Activated naive CD4-positive, alpha-beta T cell treated with anti-CD3 and anti-CD28 coated beads for 36 hours (primary cell): ENCODE data around the gene SOD2. TPM values are rescaled to one million over a fixed set of nuclear protein-coding genes. Genes with fewer than 3 reads are reported as not detected.
A peak's percentile ranks its signal among the peaks of the same experiment; 100 is the strongest.
"Not testable (repeated sequence)": the region's sequence is repeated elsewhere in the genome, so short reads cannot be mapped to it uniquely, and the experiment has no call there.

Experiments used
- CTCF ChIA-PET: fragments of 350-600 bp; sonication (Branson Sonifier 250); formaldehyde crosslinking; loops from one replicate; lab custom pipeline; 2021; ENCODE audit warnings: antibody characterized with exemption; lab: Charles Lee
- DNase-seq: peaks from one replicate; pipeline ENCODE4 v3.0.0-alpha.2; 2020
- H3K27ac Mint-ChIP-seq: one replicate; pipeline ENCODE4 v1.8.0; 2021; ENCODE audit warnings: mild to moderate bottlenecking, mixed read lengths
- H3K27me3 Mint-ChIP-seq: one replicate; pipeline ENCODE4 v1.8.0; 2021; ENCODE audit warnings: low read depth, mixed read lengths
- H3K36me3 Mint-ChIP-seq: one replicate; pipeline ENCODE4 v1.8.0; 2021; ENCODE audit warnings: low read depth, mixed read lengths
- H3K4me1 Mint-ChIP-seq: one replicate; pipeline ENCODE4 v1.8.0; 2021; ENCODE audit warnings: low read depth, mixed read lengths
- H3K4me3 Mint-ChIP-seq: one replicate; pipeline ENCODE4 v1.8.0; 2021; ENCODE audit warnings: mild to moderate bottlenecking, moderate library complexity, mixed read lengths
- H3K9me3 Mint-ChIP-seq: one replicate; pipeline ENCODE4 v1.8.0; 2021; ENCODE audit warnings: mixed read lengths
- intact Hi-C: fragments of 100-400 bp; cut with micrococcal nuclease; formaldehyde crosslinking; loops from one replicate; pipeline ENCODE4 v1.15.1; 2023
- total RNA-seq, 2 experiments: library from RNA; stranded (reverse); gene quantifications; one replicate each; pipeline ENCODE4 v1.2.3, GENCODE V29; 2021

SOD2 gene
- total RNA-seq, 2 experiments from 2014 or later = 256 to 260 TPM

DNA sequence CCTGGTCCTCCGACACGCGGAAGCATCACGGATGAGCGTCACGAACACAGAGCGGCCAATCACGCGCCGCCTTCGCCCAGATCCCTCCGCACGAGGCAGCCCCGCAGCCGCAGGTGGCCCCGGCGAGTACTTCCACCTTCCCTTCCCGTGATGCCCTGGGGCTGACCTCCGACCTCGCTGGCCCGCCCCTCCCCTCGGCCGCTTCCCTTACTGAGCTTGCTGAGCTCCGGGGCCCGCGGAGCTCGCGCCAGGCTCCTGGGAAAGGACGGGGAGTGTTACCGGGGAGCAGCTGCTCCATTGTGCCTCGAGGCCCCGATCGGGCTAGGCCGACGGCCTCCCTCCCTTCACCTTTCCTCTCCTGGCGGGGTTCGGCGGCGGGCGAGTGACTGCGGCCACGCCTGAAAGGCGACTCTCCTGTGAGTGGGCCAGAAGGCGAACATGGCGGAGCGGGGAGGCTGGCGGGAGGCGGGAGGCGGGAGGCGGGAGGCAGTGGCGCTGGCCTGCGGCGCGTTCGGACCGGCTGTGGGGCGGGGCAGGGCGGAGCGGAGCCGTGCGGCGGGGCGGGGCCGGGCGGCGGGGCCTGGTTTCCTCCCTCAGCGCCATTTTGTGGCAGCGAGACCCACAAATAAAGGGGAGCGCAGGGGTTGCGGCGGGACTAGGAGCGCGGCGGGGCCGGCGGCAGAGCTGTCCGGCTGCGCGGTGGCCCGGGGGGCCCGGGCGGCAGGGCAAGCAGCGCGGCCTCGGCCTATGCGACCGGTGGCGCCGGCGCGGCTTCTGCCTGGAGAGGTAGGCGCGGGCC, 34.1 kb upstream of the SOD2 start, which contains the start of gene WTAP:
Gene WTAP, plus strand, starts transcription at position 589 of the 799 bp plus-strand sequence. CDS start 8,760 bp downstream, outside the sequence.
- CTCF ChIA-PET = interaction anchor here (0.8 to 1.8 kb wide), 4 partner anchors 36 to 64 kb away, joined by 3 to 9 read pairs (median 4); partner anchors contain the start of gene MRPL18

GRCh38 chr6:159726255-159726917, 33.3 kb upstream of the SOD2 start:
- CTCF ChIA-PET = interaction anchor here (0.8 to 1.8 kb wide), 4 partner anchors 35 to 64 kb away, joined by 3 to 9 read pairs (median 4); partner anchors contain the start of gene MRPL18
- peaks cover 47% of the 10 kb centered on the region for H3K36me3 Mint-ChIP-seq
- peaks cover 46% of the 10 kb centered on the region for H3K4me1 Mint-ChIP-seq
- intact Hi-C loops = loop anchor here (2.0 kb wide), 2 partner anchors 242 to 252 kb away; partner anchors contain the start of gene IGF2R
- no peak for DNase-seq
- peak overlapping the region; percentile 95 for H3K27ac Mint-ChIP-seq
- H3K27me3 Mint-ChIP-seq = no peaks in the 10 kb centered on the region
- H3K9me3 Mint-ChIP-seq = no peaks in the 10 kb centered on the region
- H3K4me3 Mint-ChIP-seq = peak overlapping the region; percentile 91

More for the DNA sequence above, 34.1 kb upstream of the SOD2 start, which contains the start of gene WTAP:
- Mint-ChIP-seq H3K36me3 (peaks cover 48% of the 10 kb centered on the region), H3K9me3 (no peaks in the 10 kb centered on the region), H3K4me3 (peak within 1 kb of the TSS; percentile 91), H3K4me1 (peaks cover 50% of the 10 kb centered on the region), H3K27ac (peak within 1 kb of the TSS; percentile 95), H3K27me3 (no peaks in the 10 kb centered on the region)
- intact Hi-C loops = loop anchor here (1.0 to 2.0 kb wide), 7 partner anchors 34 to 252 kb away; partner anchors contain the start of genes ACAT2, IGF2R, SOD2 and TCP1
- peak; percentile 98 for DNase-seq

GRCh38 chr6:159725208-159725607, 32.2 kb upstream of the SOD2 start:
- peaks cover 35% of the 10 kb centered on the region for H3K4me1 Mint-ChIP-seq
- H3K27ac Mint-ChIP-seq = not testable (repeated sequence)

GRCh38 chr6:159724778-159725177, 31.7 kb upstream of the SOD2 start:
- Mint-ChIP-seq H3K4me1 (peaks cover 33% of the 10 kb centered on the region), H3K27ac (no peak overlapping the region), H3K27me3 (no peaks in the 10 kb centered on the region), H3K9me3 (no peaks in the 10 kb centered on the region), H3K36me3 (peaks cover 40% of the 10 kb centered on the region), H3K4me3 (no peak overlapping the region)
- intact Hi-C loops = no loop called here
- CTCF ChIA-PET = interaction anchor here (0.6 kb wide), 1 partner anchor 1234 kb away, joined by 3 read pairs; no protein-coding TSS in a partner anchor
- DNase-seq = no peak

More at GRCh38 chr6:159725208-159725607, 32.2 kb upstream of the SOD2 start:
- intact Hi-C loops, H3K9me3 Mint-ChIP-seq, H3K4me3 Mint-ChIP-seq, H3K27me3 Mint-ChIP-seq, DNase-seq, CTCF ChIA-PET: not testable (repeated sequence)
- H3K36me3 Mint-ChIP-seq = peaks cover 40% of the 10 kb centered on the region

GRCh38 chr6:159723259-159723658, 30.2 kb upstream of the SOD2 start:
- H3K27me3 Mint-ChIP-seq = no peaks in the 10 kb centered on the region
- H3K27ac Mint-ChIP-seq = no peak overlapping the region
- no peak for DNase-seq
- H3K36me3 Mint-ChIP-seq = peaks cover 29% of the 10 kb centered on the region
- CTCF ChIA-PET = interaction anchor here (0.7 to 2.4 kb wide), 3 partner anchors 14 to 37 kb away, joined by 3 to 12 read pairs (median 4); no protein-coding TSS in a partner anchor
- H3K4me3 Mint-ChIP-seq = no peak overlapping the region
- intact Hi-C loops = no loop called here
- no peaks in the 10 kb centered on the region for H3K9me3 Mint-ChIP-seq
- peaks cover 31% of the 10 kb centered on the region for H3K4me1 Mint-ChIP-seq

GRCh38 chr6:159722655-159723054, 29.6 kb upstream of the SOD2 start:
- peaks cover 31% of the 10 kb centered on the region for H3K4me1 Mint-ChIP-seq
- H3K36me3 Mint-ChIP-seq = peaks cover 26% of the 10 kb centered on the region
- H3K27ac Mint-ChIP-seq = no peak overlapping the region
- CTCF ChIA-PET = interaction anchor here (0.6 to 2.4 kb wide), 5 partner anchors 15 to 232 kb away, joined by 3 to 12 read pairs (median 4); no protein-coding TSS in a partner anchor
- H3K4me3 Mint-ChIP-seq = no peak overlapping the region
- DNase-seq = no peak
- no peaks in the 10 kb centered on the region for H3K27me3 Mint-ChIP-seq
- intact Hi-C loops = no loop called here
- H3K9me3 Mint-ChIP-seq = no peaks in the 10 kb centered on the region

- intact Hi-C loops = loop anchor here (2.0 kb wide), 1 partner anchor 381 kb away; no protein-coding TSS in a partner anchor
- not testable (repeated sequence) for DNase-seq
- CTCF ChIA-PET = interaction anchor here (0.9 to 2.4 kb wide), 2 partner anchors 31 to 232 kb away, joined by 3 to 12 read pairs; no protein-coding TSS in a partner anchor
These were observed 28.9 kb upstream of the SOD2 start for GRCh38 chr6:159721981-159722380.

GRCh38 chr6:159720708-159721107, 27.7 kb upstream of the SOD2 start:
- Mint-ChIP-seq H3K4me1 (peaks cover 37% of the 10 kb centered on the region), H3K4me3 (no peak overlapping the region), H3K9me3 (no peaks in the 10 kb centered on the region), H3K36me3 (peaks cover 18% of the 10 kb centered on the region), H3K27ac (no peak overlapping the region), H3K27me3 (no peaks in the 10 kb centered on the region)
- peak; percentile 67 for DNase-seq
- CTCF ChIA-PET = interaction anchor here (0.6 to 1.8 kb wide), 10 partner anchors 8 to 197 kb away, joined by 3 to 10 read pairs (median 3); partner anchors contain the start of gene MRPL18
- intact Hi-C loops = loop anchor here (1.0 to 2.0 kb wide), 3 partner anchors 133 to 382 kb away; no protein-coding TSS in a partner anchor

More at GRCh38 chr6:159721981-159722380, 28.9 kb upstream of the SOD2 start:
- H3K4me3 Mint-ChIP-seq, H3K27ac Mint-ChIP-seq, H3K27me3 Mint-ChIP-seq, H3K9me3 Mint-ChIP-seq: not testable (repeated sequence)
- Mint-ChIP-seq H3K36me3 (peaks cover 24% of the 10 kb centered on the region), H3K4me1 (peaks cover 31% of the 10 kb centered on the region)

GRCh38 chr6:159719287-159719686, 26.2 kb upstream of the SOD2 start:
- Mint-ChIP-seq H3K9me3 (no peaks in the 10 kb centered on the region), H3K36me3 (peaks cover 17% of the 10 kb centered on the region), H3K4me3 (no peak overlapping the region), H3K27me3 (no peaks in the 10 kb centered on the region), H3K27ac (no peak overlapping the region), H3K4me1 (peaks cover 31% of the 10 kb centered on the region)
- DNase-seq = no peak
- intact Hi-C loops = no loop called here
- CTCF ChIA-PET = interaction anchor here (0.6 to 1.8 kb wide), 3 partner anchors 19 to 363 kb away, joined by 3 to 10 read pairs (median 3); no protein-coding TSS in a partner anchor

GRCh38 chr6:159718634-159719033, 25.6 kb upstream of the SOD2 start:
- CTCF ChIA-PET = interaction anchor here (0.5 to 1.1 kb wide), 4 partner anchors 19 to 1375 kb away, joined by 3 read pairs; no protein-coding TSS in a partner anchor
- DNase-seq = no peak
- no peaks in the 10 kb centered on the region for H3K9me3 Mint-ChIP-seq
- no peak overlapping the region for H3K27ac Mint-ChIP-seq
- peaks cover 28% of the 10 kb centered on the region for H3K4me1 Mint-ChIP-seq
- H3K27me3 Mint-ChIP-seq = no peaks in the 10 kb centered on the region
- intact Hi-C loops = no loop called here
- no peak overlapping the region for H3K4me3 Mint-ChIP-seq
- H3K36me3 Mint-ChIP-seq = peaks cover 16% of the 10 kb centered on the region

DNA sequence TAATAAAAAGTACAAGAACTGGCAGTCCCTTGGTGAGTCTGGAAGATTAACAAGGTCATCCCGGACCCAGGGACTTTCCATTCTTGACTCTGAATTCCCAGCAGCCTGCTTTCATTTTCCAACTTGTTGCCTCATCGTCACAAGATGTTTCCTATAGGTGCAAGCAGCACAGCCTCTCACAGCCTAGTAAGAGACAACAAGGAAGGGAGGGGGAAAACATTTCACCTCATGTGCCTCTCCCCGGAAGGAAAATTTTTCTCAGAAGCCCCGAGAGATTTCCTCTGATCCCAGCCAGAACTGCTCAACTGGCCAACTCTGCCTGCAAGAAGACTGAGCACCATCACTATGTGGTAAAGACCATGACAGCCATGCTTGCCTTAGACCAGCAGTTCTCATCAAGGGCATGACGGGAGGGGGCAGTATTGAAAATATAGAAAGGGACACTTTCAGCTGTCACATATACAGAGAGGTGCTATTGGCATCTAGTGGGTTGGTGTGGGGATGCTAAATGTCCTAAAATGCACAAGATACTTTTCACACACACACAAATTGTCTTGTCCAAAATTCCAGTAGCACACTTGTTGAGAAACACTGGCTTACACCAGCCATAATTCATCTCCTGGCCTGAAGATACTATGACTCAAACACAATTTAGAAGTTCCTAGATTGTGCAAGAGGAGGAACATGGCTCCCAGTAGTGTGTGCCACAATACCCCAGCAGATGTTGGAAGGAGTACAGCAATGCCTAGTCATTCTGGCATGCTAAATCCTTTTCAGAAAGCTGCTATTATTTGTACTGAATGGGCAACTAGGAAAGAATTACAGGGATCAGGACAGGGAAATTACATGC, 23.4 kb upstream of the SOD2 start:
- H3K36me3 Mint-ChIP-seq = peaks cover 2% of the 10 kb centered on the region
- peak; percentile 36 for DNase-seq
- peaks cover 14% of the 10 kb centered on the region for H3K4me1 Mint-ChIP-seq
- peak overlapping the region; percentile 7 for H3K4me3 Mint-ChIP-seq
- no peaks in the 10 kb centered on the region for H3K27me3 Mint-ChIP-seq
- CTCF ChIA-PET = no interaction called here
- peak overlapping the region; percentile 30 for H3K27ac Mint-ChIP-seq
- no peaks in the 10 kb centered on the region for H3K9me3 Mint-ChIP-seq
- intact Hi-C loops = loop anchor here (1.0 kb wide), 1 partner anchor 15 kb away; no protein-coding TSS in a partner anchor
